ENCODE measurements around the gene ST8SIA1. TPM values are rescaled to one million over a fixed set of nuclear protein-coding genes. Genes with fewer than 3 reads are reported as not detected.

The ST8SIA1 gene
- total RNA-seq, 1 experiment from 2014 or later, result not detected

GRCh38 chr12:22254478-22254877 lies 80.0 kb downstream of the ST8SIA1 start:
- Histone ChIP-seq H3K4me3 (replicated peaks in 1 of 2; ENCODE audit: low read depth in 1 of 2, low read length in 2 of 2) (no peak overlapping the region), H3K9me2 (ENCODE audit: insufficient read depth) (no peaks in the 10 kb centered on the region), H3K79me2 (ENCODE audit: insufficient read depth, low read length) (no peaks in the 10 kb centered on the region), H3K9me3 (ENCODE audit: control insufficient read depth in 1 of 2, insufficient read depth in 1 of 2, low read depth in 1 of 2, low read length in 2 of 2) (no peaks in the 10 kb centered on the region), H4K20me1 (ENCODE audit: insufficient read depth) (no peaks in the 10 kb centered on the region), H3K27ac (ENCODE audit: low read depth, low read length) (no peak overlapping the region), H3K27me3 (ENCODE audit: insufficient read depth, low read length) (no peaks in the 10 kb centered on the region; the same call in 1 of the 2 replicates), H3K4me1 (ENCODE audit: control insufficient read depth in 1 of 2, insufficient read depth in 2 of 2, low read length in 2 of 2) (no peaks in the 10 kb centered on the region), H3K4me2 (ENCODE audit: low read length) (no peak overlapping the region), H2AFZ (ENCODE audit: low read depth, low read length, poor library complexity, severe bottlenecking) (no peak overlapping the region), H3K9ac (ENCODE audit: low read length) (no peak overlapping the region), H3K36me3 (ENCODE audit: control insufficient read depth in 1 of 2, insufficient read depth in 2 of 2, low read length in 2 of 2) (no peaks in the 10 kb centered on the region)
- DNase-seq (ENCODE audit: low read depth, low spot score), result no peak
- BruUV-seq (replicated peaks), result no TSS peak
- intact Hi-C loops (cut with micrococcal nuclease), result no loop called here
- POLR2A ChIA-PET, result no interaction called here
- RAD21 ChIA-PET (ENCODE audit: low non-redundant PET in 1 of 2, low total read pairs in 2 of 2, uncharacterized antibody in 2 of 2, unreplicated experiment in 2 of 2), result no interaction called here
- TF ChIP-seq RAD21 (IDR thresholded peaks at IDR 0.05; ENCODE audit: low read depth), result no peak
- TF ChIP-seq ZFX (IDR thresholded peaks at IDR 0.05), result no peak
- TF ChIP-seq MAX (IDR thresholded peaks at IDR 0.05), result no peak
- no peak for TF ChIP-seq SRF (IDR thresholded peaks at IDR 0.05; ENCODE audit: low read depth)
- TF ChIP-seq CBX3 (IDR thresholded peaks at IDR 0.05; ENCODE audit: low read depth), result no peak
- TF ChIP-seq, protein P1, sequence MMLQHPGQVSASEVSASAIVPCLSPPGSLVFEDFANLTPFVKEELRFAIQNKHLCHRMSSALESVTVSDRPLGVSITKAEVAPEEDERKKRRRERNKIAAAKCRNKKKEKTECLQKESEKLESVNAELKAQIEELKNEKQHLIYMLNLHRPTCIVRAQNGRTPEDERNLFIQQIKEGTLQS (IDR thresholded peaks at IDR 0.05), result no peak
- no peak for TF ChIP-seq SIN3A (IDR thresholded peaks at IDR 0.05; ENCODE audit: low read depth)
- no peak for TF ChIP-seq FOSL1 (IDR thresholded peaks at IDR 0.05; ENCODE audit: low read depth)
- no peak for TF ChIP-seq ELF1 (IDR thresholded peaks at IDR 0.05; ENCODE audit: borderline replicate concordance, low read depth)
- no peak for TF ChIP-seq TCF7L2 (IDR thresholded peaks at IDR 0.05; ENCODE audit: borderline replicate concordance, extremely low read depth, insufficient read depth, insufficient read length)
- TF ChIP-seq SP1 (IDR thresholded peaks at IDR 0.05; ENCODE audit: low read depth), result no peak
- CTCF ChIA-PET, result no interaction called here
- ATAC-seq, result no peak

- Histone ChIP-seq H3K9me3 (ENCODE audit: control insufficient read depth in 1 of 2, insufficient read depth in 1 of 2, low read depth in 1 of 2, low read length in 2 of 2) (no peaks in the 10 kb centered on the region), H2AFZ (ENCODE audit: low read depth, low read length, poor library complexity, severe bottlenecking) (no peak overlapping the region), H3K27ac (ENCODE audit: low read depth, low read length) (no peak overlapping the region), H3K4me3 (replicated peaks in 1 of 2; ENCODE audit: low read depth in 1 of 2, low read length in 2 of 2) (no peak overlapping the region), H3K9ac (ENCODE audit: low read length) (no peak overlapping the region), H3K27me3 (ENCODE audit: insufficient read depth, low read length) (no peaks in the 10 kb centered on the region; the same call in 1 of the 2 replicates), H3K4me1 (ENCODE audit: control insufficient read depth in 1 of 2, insufficient read depth in 2 of 2, low read length in 2 of 2) (no peaks in the 10 kb centered on the region), H3K79me2 (ENCODE audit: insufficient read depth, low read length) (no peaks in the 10 kb centered on the region), H3K36me3 (ENCODE audit: control insufficient read depth in 1 of 2, insufficient read depth in 2 of 2, low read length in 2 of 2) (no peaks in the 10 kb centered on the region), H4K20me1 (ENCODE audit: insufficient read depth) (no peaks in the 10 kb centered on the region), H3K4me2 (ENCODE audit: low read length) (no peak overlapping the region), H3K9me2 (ENCODE audit: insufficient read depth) (no peaks in the 10 kb centered on the region)
- ChIA-PET RAD21 (ENCODE audit: low non-redundant PET in 1 of 2, low total read pairs in 2 of 2, uncharacterized antibody in 2 of 2, unreplicated experiment in 2 of 2) (no interaction called here), CTCF (no interaction called here), POLR2A (no interaction called here)
- BruUV-seq (replicated peaks), result no TSS peak
- DNase-seq (ENCODE audit: low read depth, low spot score) (no peak), ATAC-seq (no peak)
- intact Hi-C loops (cut with micrococcal nuclease), result no loop called here
- no peak for TF ChIP-seq EZH2phosphoT487 (IDR thresholded peaks at IDR 0.05; ENCODE audit: borderline replicate concordance)
- TF ChIP-seq YY1 (IDR thresholded peaks at IDR 0.05; ENCODE audit: extremely low read depth, insufficient replicate concordance, low read depth, low read length), result no peak
- no peak for TF ChIP-seq SP1 (IDR thresholded peaks at IDR 0.05; ENCODE audit: low read depth)
- no peak for TF ChIP-seq ZNF274 (IDR thresholded peaks at IDR 0.05; ENCODE audit: low read depth, low read length)
- no peak for TF ChIP-seq FOSL1 (IDR thresholded peaks at IDR 0.05; ENCODE audit: low read depth)
- TF ChIP-seq EGR1 (IDR thresholded peaks at IDR 0.05; ENCODE audit: low read depth), result no peak
- TF ChIP-seq CBX3 (IDR thresholded peaks at IDR 0.05; ENCODE audit: low read depth), result no peak
- TF ChIP-seq TCF7L2 (IDR thresholded peaks at IDR 0.05; ENCODE audit: borderline replicate concordance, extremely low read depth, insufficient read depth, insufficient read length), result no peak
- TF ChIP-seq, protein P1 (IDR thresholded peaks at IDR 0.05), result no peak
- no peak for TF ChIP-seq CEBPB (IDR thresholded peaks at IDR 0.05; ENCODE audit: low read depth)
- TF ChIP-seq REST (IDR thresholded peaks at IDR 0.05; ENCODE audit: low read depth), result no peak
- TF ChIP-seq SIN3A (IDR thresholded peaks at IDR 0.05; ENCODE audit: low read depth), result no peak
Measured at GRCh38 chr12:22252057-22252456, 82.5 kb downstream of the ST8SIA1 start.
